K562 (cell line): ENCODE measurements around the gene GNG7. TPM values are rescaled to one million over a fixed set of nuclear protein-coding genes. Genes with fewer than 3 reads are reported as not detected.

Experiments used
- ARHGAP35 ChIP-seq: fragments of 450-650 bp; IDR thresholded peaks from 2 replicates; pipeline ENCODE4 v1.6.1; 2018; ENCODE audit not compliant: partially characterized antibody
- CBX1 ChIP-seq: sonication (generic); IDR thresholded peaks from 2 replicates; pipeline ENCODE4 v1.6.1; 2016; ENCODE audit warnings: antibody characterized with exemption, low read depth, mild to moderate bottlenecking
- CLOCK ChIP-seq: fragments of 250-450 bp; sonication (Bioruptor Pico); IDR thresholded peaks from 2 replicates; pipeline ENCODE4 v1.4.0; 2020; ENCODE audit warnings: mild to moderate bottlenecking, moderate library complexity, borderline replicate concordance
- DNMT1 ChIP-seq: fragments of 450-650 bp; IDR thresholded peaks from 2 replicates; pipeline ENCODE4 v1.6.1; 2016; ENCODE audit warnings: antibody characterized with exemption, mild to moderate bottlenecking
- FOXO4 ChIP-seq: fragments of 450-650 bp; formaldehyde crosslinking; IDR thresholded peaks from 2 replicates; pipeline ENCODE4 v1.4.0; 2020; ENCODE audit warnings: mild to moderate bottlenecking, moderate library complexity
- HDGF ChIP-seq: fragments of 450-650 bp; IDR thresholded peaks from 2 replicates; pipeline ENCODE4 v1.6.1; 2016
- ILF3 ChIP-seq: fragments of 450-650 bp; IDR thresholded peaks from 2 replicates; pipeline ENCODE4 v1.6.1; 2018; ENCODE audit warnings: antibody characterized with exemption, mild to moderate bottlenecking, moderate library complexity, borderline replicate concordance
- KAT8 ChIP-seq: fragments of 450-650 bp; IDR thresholded peaks from 2 replicates; pipeline ENCODE4 v1.6.1; 2016; ENCODE audit warnings: low read depth, mild to moderate bottlenecking
- NR3C1 ChIP-seq: sonication (generic); formaldehyde crosslinking; IDR thresholded peaks from 2 replicates; pipeline ENCODE4 v1.8.1; 2022; ENCODE audit warnings: missing genetic modification reagents
- SMAD2 ChIP-seq: fragments of 150-350 bp; IDR thresholded peaks from 2 replicates; pipeline ENCODE4 v1.6.1; 2014; ENCODE audit warnings: low read depth, mild to moderate bottlenecking, low read length
- SRF ChIP-seq, 2 experiments: fragments of 250-450, 450-650 bp in 1 of 2; sonication (Bioruptor Pico) in 1 of 2; sonication (generic) in 1 of 2; formaldehyde crosslinking; IDR thresholded peaks; 2 replicates each; pipeline versions ENCODE4 v1.5.0 to v1.5.1; 2020 to 2022; ENCODE audit warnings: mild to moderate bottlenecking in 1 of 2, missing genetic modification reagents in 1 of 2
- TAF15 ChIP-seq: fragments of 200-400 bp; formaldehyde crosslinking; IDR thresholded peaks from 2 replicates; pipeline ENCODE4 v1.6.1; 2017; ENCODE audit warnings: mild to moderate bottlenecking, low read depth, low read length, moderate library complexity
- THRA ChIP-seq: fragments of 450-650 bp; IDR thresholded peaks from 2 replicates; pipeline ENCODE4 v1.6.1; 2017; ENCODE audit warnings: mild to moderate bottlenecking, moderate library complexity
- YY1 ChIP-seq, 3 experiments: IDR thresholded peaks; 2 replicates each; pipeline ENCODE4 v1.6.1; 2011; ENCODE audit warnings: low read length in 2 of 3, mild to moderate bottlenecking in 2 of 3, moderate library complexity in 2 of 3, borderline replicate concordance in 1 of 3, control low read depth in 1 of 3, low read depth in 1 of 3; ENCODE audit not compliant: insufficient read depth in 3 of 3, insufficient replicate concordance in 2 of 3, control insufficient read depth in 1 of 3, insufficient read length in 1 of 3; ENCODE audit errors: extremely low read depth in 1 of 3
- ZBTB11 ChIP-seq, 3 experiments: fragments of 200-800 bp in 1 of 3; fragments of 250-450 bp in 1 of 3; fragments of 450-650 bp in 1 of 3; sonication (Bioruptor Pico) in 1 of 3; sonication (Bioruptor generic) in 1 of 3; formaldehyde crosslinking in 1 of 3; IDR thresholded peaks; 2 replicates each; pipeline versions ENCODE4 v1.6.1 to v1.8.0; 2016 to 2022; ENCODE audit warnings: mild to moderate bottlenecking in 2 of 3, missing genetic modification characterization in 2 of 3, missing compliant biosample characterization in 1 of 3, moderate library complexity in 1 of 3
- ZNF507 ChIP-seq: conservative IDR thresholded peaks from 2 replicates; pipeline ENCODE4 v1.6.1; 2017; ENCODE audit warnings: missing genetic modification characterization, missing compliant biosample characterization
- polyA plus RNA-seq, 8 experiments: library from polyadenylated mRNA; depleted of rRNA in 4 of 8; stranded (reverse) in 5 of 8; unstranded in 3 of 8; fragments of >200 nt; fragmentation: Nextera tagmentation in 2 of 8; fragmentation: Illumina TruSeq in 1 of 8; extraction: Ambion mirVana in 2 of 8; extraction: Trizol in 1 of 8; gene quantifications; 2 replicates each; pipeline versions ENCODE4 v1.2.1 to v1.2.3, GENCODE V29; 2011 to 2014; ENCODE audit warnings: inconsistent platforms in 1 of 8, missing spikeins in 1 of 8
- total RNA-seq, 7 experiments: library from RNA; depleted of rRNA in 6 of 7; stranded (reverse); fragments of >200 nt in 6 of 7; fragmentation: Illumina TruSeq in 2 of 7; extraction: Trizol in 2 of 7; gene quantifications; 2 replicates each; pipeline versions ENCODE4 v1.2.1 to v1.2.3, GENCODE V29; 2011 to 2021; ENCODE audit warnings: low replicate concordance in 1 of 7

Gene GNG7
- total and polyA plus RNA-seq, 9 of the 15 experiments (the other 6 are each of a cell fraction or from before 2014, with no cell fraction given): 0.01 to 0.20 (median 0.06) TPM; not detected in 1

- TF ChIP-seq FOXO4 (CRISPR knock-in tag): no peak
- no peak for TF ChIP-seq TAF15
- 0 out of 2 replicates have a peak, but pooled peaks have one; percentile 45 for TF ChIP-seq CBX1
- TF ChIP-seq ZBTB11 (CRISPR knock-in tag; IDR thresholded peaks at IDR 0.05): 0 out of 6 replicates have a peak, but pooled peaks of 1 of the 3 experiments have one; percentile 26
- peak in 1 of 3 experiments; percentile 70 for TF ChIP-seq YY1 (IDR thresholded peaks at IDR 0.05; ENCODE audit: borderline replicate concordance in 1 of 3, control insufficient read depth in 1 of 3, extremely low read depth in 1 of 3, insufficient read depth in 3 of 3, insufficient read length in 1 of 3, insufficient replicate concordance in 2 of 3, low read depth in 1 of 3, low read length in 2 of 3)
- no peak for TF ChIP-seq DNMT1
- TF ChIP-seq SMAD2: no peak
- TF ChIP-seq NR3C1 (CRISPR knock-in tag): no peak
- no peak for TF ChIP-seq KAT8
- no peak for TF ChIP-seq SRF (CRISPR knock-in tag; IDR thresholded peaks at IDR 0.05)
- TF ChIP-seq CLOCK (CRISPR knock-in tag): no peak
- no peak for TF ChIP-seq ARHGAP35
- no peak for TF ChIP-seq ILF3
- TF ChIP-seq HDGF: no peak
- no peak for TF ChIP-seq ZNF507 (tag)
- no peak for TF ChIP-seq THRA
Observed at GRCh38 chr19:2474232-2475017, 228.1 kb downstream of the GNG7 start (continued).
